ENCODE results near the gene MRS2.

The MRS2 gene

GRCh38 chr6:24430086-24430485 lies 27.4 kb downstream of the MRS2 start:
- no peak for DNase-seq (ENCODE audit: low spot score)

- peak; percentile 3 for DNase-seq (ENCODE audit: low spot score)
Observed at GRCh38 chr6:24431045-24431451, 28.3 kb downstream of the MRS2 start.

GRCh38 chr6:24432611-24433010 lies 29.9 kb downstream of the MRS2 start:
- no peak for DNase-seq (ENCODE audit: low spot score)

GRCh38 chr6:24436979-24437378 lies 34.2 kb downstream of the MRS2 start:
- no peak for DNase-seq (ENCODE audit: low spot score)

GRCh38 chr6:24439858-24440539 lies 37.3 kb downstream of the MRS2 start:
- DNase-seq (ENCODE audit: low spot score), result peak; percentile 26

GRCh38 chr6:24440897-24441598 lies 38.3 kb downstream of the MRS2 start:
- DNase-seq (ENCODE audit: low spot score), result no peak

- no peak for DNase-seq (ENCODE audit: low spot score)
Observed at GRCh38 chr6:24441599-24441904, 38.8 kb downstream of the MRS2 start.

GRCh38 chr6:24444588-24444987 lies 41.9 kb downstream of the MRS2 start:
- DNase-seq (ENCODE audit: low spot score), result no peak

GRCh38 chr6:24445704-24446103 lies 43.0 kb downstream of the MRS2 start:
- no peak for DNase-seq (ENCODE audit: low spot score)

GRCh38 chr6:24446670-24447069 lies 43.9 kb downstream of the MRS2 start:
- DNase-seq (ENCODE audit: low spot score), result no peak

GRCh38 chr6:24448396-24448795 lies 45.7 kb downstream of the MRS2 start:
- DNase-seq (ENCODE audit: low spot score), result no peak

GRCh38 chr6:24448828-24449525 lies 46.2 kb downstream of the MRS2 start:
- DNase-seq (ENCODE audit: low spot score), result no peak

- no peak for DNase-seq (ENCODE audit: low spot score)
Observed at GRCh38 chr6:24451581-24452388, 49.0 kb downstream of the MRS2 start.

GRCh38 chr6:24453921-24454320 lies 51.2 kb downstream of the MRS2 start:
- DNase-seq (ENCODE audit: low spot score), result no peak

GRCh38 chr6:24454452-24454851 lies 51.7 kb downstream of the MRS2 start:
- DNase-seq (ENCODE audit: low spot score), result no peak

GRCh38 chr6:24455061-24455460 lies 52.3 kb downstream of the MRS2 start:
- no peak for DNase-seq (ENCODE audit: low spot score)

- DNase-seq (ENCODE audit: low spot score), result no peak
Observed at GRCh38 chr6:24458134-24458533, 55.4 kb downstream of the MRS2 start.

- no peak for DNase-seq (ENCODE audit: low spot score)
Observed at GRCh38 chr6:24458941-24459340, 56.2 kb downstream of the MRS2 start.

- no peak for DNase-seq (ENCODE audit: low spot score)
Observed at GRCh38 chr6:24460966-24461365, 58.2 kb downstream of the MRS2 start.

- DNase-seq (ENCODE audit: low spot score), result no peak
Observed at GRCh38 chr6:24464253-24465038, 61.7 kb downstream of the MRS2 start.

GRCh38 chr6:24469811-24470210 lies 67.1 kb downstream of the MRS2 start:
- DNase-seq (ENCODE audit: low spot score), result no peak

GRCh38 chr6:24472181-24472580 lies 69.4 kb downstream of the MRS2 start:
- DNase-seq (ENCODE audit: low spot score), result no peak

Measured in SW480 (cell line).